ENCODE data around the gene ADARB1.

ADARB1 gene

GRCh38 chr21:45160198-45160597 is 85.8 kb downstream of the ADARB1 start (continued):
- TF ChIP-seq ZNF677 (tag by site-specific recombination; IDR thresholded peaks at IDR 0.05), result no peak
- no peak for TF ChIP-seq ZEB2 (tag by site-specific recombination; IDR thresholded peaks at IDR 0.05)
- no peak for TF ChIP-seq ZNF514 (tag by site-specific recombination; IDR thresholded peaks at IDR 0.05)
- TF ChIP-seq HOXC10 (CRISPR knock-in tag; IDR thresholded peaks at IDR 0.05), result no peak
- no peak for TF ChIP-seq ZNF555 (tag by site-specific recombination; conservative IDR thresholded peaks at IDR 0.05)
- TF ChIP-seq BCL11A (tag by site-specific recombination; IDR thresholded peaks at IDR 0.05; ENCODE audit: low read depth), result no peak
- no peak for TF ChIP-seq TCF7L2 (IDR thresholded peaks at IDR 0.05; ENCODE audit: borderline replicate concordance, low read depth, low read length)

- TF ChIP-seq KLF8 (tag by site-specific recombination; IDR thresholded peaks at IDR 0.05), result no peak
- no peak for TF ChIP-seq ZNF157 (tag by site-specific recombination; IDR thresholded peaks at IDR 0.05)
- TF ChIP-seq BCL6B (tag by site-specific recombination; IDR thresholded peaks at IDR 0.05), result no peak
- no peak for TF ChIP-seq ZNF768 (tag by site-specific recombination; IDR thresholded peaks at IDR 0.05)
- TF ChIP-seq ZBTB21 (tag by site-specific recombination; IDR thresholded peaks at IDR 0.05), result no peak
- TF ChIP-seq ZXDB (tag by site-specific recombination; IDR thresholded peaks at IDR 0.05), result no peak
- no peak for TF ChIP-seq ZNF843 (tag by site-specific recombination; IDR thresholded peaks at IDR 0.05)
- no peak for TF ChIP-seq ZNF571 (tag by site-specific recombination; IDR thresholded peaks at IDR 0.05)
- TF ChIP-seq GFI1B (tag by site-specific recombination; IDR thresholded peaks at IDR 0.05), result no peak
- TF ChIP-seq ZNF280C (tag by site-specific recombination; IDR thresholded peaks at IDR 0.05), result no peak
- no peak for TF ChIP-seq INSM2 (tag by site-specific recombination; IDR thresholded peaks at IDR 0.05)
- no peak for TF ChIP-seq KLF17 (tag by site-specific recombination; IDR thresholded peaks at IDR 0.05)
- no peak for TF ChIP-seq ZNF112 (tag by site-specific recombination; IDR thresholded peaks at IDR 0.05)
- ChIA-PET POLR2A (no interaction called here), CTCF (interaction anchor here (10.3 kb wide), 1 partner anchor 22 kb away, joined by 100 read pairs; no protein-coding TSS in a partner anchor)
- no peaks in the 10 kb centered on the region for H3K4me1 ChIP-seq (ENCODE audit: control insufficient read depth, insufficient read depth, low read length)
- no peak overlapping the region for H3K4me3 ChIP-seq (ENCODE audit: low read depth, low read length)
- no peaks in the 10 kb centered on the region for H3K36me3 ChIP-seq (ENCODE audit: control insufficient read depth in 2 of 2, insufficient read depth in 1 of 2, low read length in 2 of 2)
- H3K27ac ChIP-seq (ENCODE audit: extremely low read depth, low read depth, low read length), result no peak overlapping the region
- H3K9me3 ChIP-seq (ENCODE audit: control insufficient read depth, insufficient read depth, low read depth, low read length), result no peaks in the 10 kb centered on the region
These were observed 86.9 kb downstream of the ADARB1 start for GRCh38 chr21:45161038-45161945.
